HEK293T (cell line): ENCODE data around the gene SHISAL1.

ENCODE experiments used
- BHLHE40 ChIP-seq: fragments of 450-650 bp; IDR thresholded peaks from 2 replicates; pipeline ENCODE4 v1.6.1; 2016; ENCODE audit warnings: mild to moderate bottlenecking, moderate library complexity, borderline replicate concordance
- CTBP1 ChIP-seq: fragments of 450-650 bp; IDR thresholded peaks from 2 replicates; pipeline ENCODE4 v1.6.1; 2016; ENCODE audit warnings: borderline replicate concordance
- ELF4 ChIP-seq: fragments of 450-650 bp; IDR thresholded peaks from 2 replicates; pipeline ENCODE4 v1.6.1; 2017; ENCODE audit warnings: antibody characterized with exemption
- FOXA1 ChIP-seq: fragments of 450-650 bp; IDR thresholded peaks from 2 replicates; pipeline ENCODE4 v1.6.1; 2016; ENCODE audit warnings: mild to moderate bottlenecking
- FOXM1 ChIP-seq: fragments of 450-650 bp; IDR thresholded peaks from 2 replicates; pipeline ENCODE4 v1.6.1; 2017; ENCODE audit warnings: mild to moderate bottlenecking, borderline replicate concordance
- PKNOX1 ChIP-seq: fragments of 450-650 bp; IDR thresholded peaks from 2 replicates; pipeline ENCODE4 v1.6.1; 2016
- SP1 ChIP-seq: fragments of 450-650 bp; IDR thresholded peaks from 2 replicates; pipeline ENCODE4 v1.6.1; 2017

- TF ChIP-seq CTBP1 (no peak), BHLHE40 (no peak), SP1 (no peak), FOXA1 (no peak), FOXM1 (no peak), ELF4 (no peak), PKNOX1 (no peak)
These were observed 52.3 kb downstream of the SHISAL1 start for GRCh38 chr22:44260216-44261035.
